Left cardiac atrium (tissue), 4 donors: Measurements from ENCODE around the gene AFF1. TPM values are rescaled to one million over a fixed set of nuclear protein-coding genes. Genes with fewer than 3 reads are reported as not detected.

Source experiments
- ATAC-seq, 2 donors: fragments of 200-7000 bp; cut with Tn5 transposase; one replicate each; pipeline ENCODE4 v1.9.1; 2020; ENCODE audit warnings: mild to moderate bottlenecking in 2 of 2, moderate library complexity in 2 of 2
- DNase-seq: peaks from one replicate; pipeline ENCODE4 v3.0.0-alpha.2; 2020
- intact Hi-C, 2 donors: fragments of 100-400 bp; cut with DNase I; formaldehyde crosslinking; loops; one replicate each; pipeline versions ENCODE4 v1.14.1 to v1.15.1; 2022 to 2023
- total RNA-seq, 2 donors: library from RNA; stranded (reverse); fragmentation: NEBNext Ultra II Directional; extraction: Animal tissue kit (Norgen Biotek cat#: 25700); gene quantifications; one replicate each; pipeline ENCODE4 v1.2.1, GENCODE V29; 2021
- donor health status: DM: no; HTN: yes; CAD: no.
- donor health status: DM: no; HTN: yes; CAD: no; lungs with severe emphysema.
- donor health status: DM: yes; HTN: yes; CAD: no.
- donor health status: Dilated cardiomyopathy.

Gene AFF1
- total RNA-seq, 2 donors from 2014 or later: 68.1 to 78.4 TPM

DNA sequence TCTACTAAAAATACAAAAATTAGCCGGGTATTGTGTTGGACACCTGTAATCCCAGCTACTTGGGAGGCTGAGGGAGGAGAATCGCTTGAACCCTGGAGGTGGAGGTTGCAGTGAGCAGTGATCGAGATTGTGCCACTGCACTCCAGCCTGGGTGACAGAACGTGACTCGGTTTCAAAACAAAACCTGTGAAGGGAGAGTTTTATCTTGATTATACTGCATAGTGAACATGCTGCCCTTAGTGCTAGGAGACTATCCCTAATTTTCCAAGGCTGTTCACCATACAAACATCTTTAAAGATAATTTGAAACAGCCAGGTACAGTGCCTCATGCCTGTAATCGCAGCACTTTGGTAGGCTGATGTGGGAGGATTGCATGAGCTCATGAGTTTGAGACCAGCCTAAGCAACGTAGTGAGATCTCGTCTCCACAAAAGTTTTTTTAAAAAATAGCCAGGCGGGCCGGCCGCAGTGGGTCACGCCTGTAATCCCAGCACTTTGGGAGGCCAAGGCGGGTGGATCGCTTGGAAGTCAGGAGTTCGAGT, 6.2 kb downstream of the AFF1 start:
- intact Hi-C loops: no loop called here
- DNase-seq (no peak), ATAC-seq (no peak)

DNA sequence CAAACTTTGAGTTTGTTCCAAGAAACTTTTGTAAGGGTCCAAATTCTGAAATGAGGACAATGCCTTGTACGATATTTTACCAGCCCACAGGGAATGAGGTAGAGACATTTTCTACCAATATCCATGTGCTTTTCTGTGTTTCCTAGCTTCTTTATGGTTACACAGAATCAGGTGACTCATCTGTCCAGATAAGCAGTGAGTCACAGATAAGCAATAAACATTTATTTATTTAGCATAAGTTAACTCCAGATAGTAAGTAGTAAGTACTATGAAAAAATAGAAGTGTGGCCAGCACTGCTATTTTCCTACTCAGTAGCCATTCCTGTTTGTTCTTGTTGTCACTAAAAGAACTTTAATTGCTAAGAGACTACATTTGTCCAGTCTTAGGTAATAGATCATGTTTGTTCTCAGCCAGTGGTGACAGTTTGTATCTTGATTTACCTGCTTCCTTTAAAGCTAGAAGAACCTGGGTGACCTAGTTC, 7.4 kb downstream of the AFF1 start:
- peak in 1 of 2 donors; percentile 15 for ATAC-seq
- intact Hi-C loops: no loop called here
- no peak for DNase-seq

DNA sequence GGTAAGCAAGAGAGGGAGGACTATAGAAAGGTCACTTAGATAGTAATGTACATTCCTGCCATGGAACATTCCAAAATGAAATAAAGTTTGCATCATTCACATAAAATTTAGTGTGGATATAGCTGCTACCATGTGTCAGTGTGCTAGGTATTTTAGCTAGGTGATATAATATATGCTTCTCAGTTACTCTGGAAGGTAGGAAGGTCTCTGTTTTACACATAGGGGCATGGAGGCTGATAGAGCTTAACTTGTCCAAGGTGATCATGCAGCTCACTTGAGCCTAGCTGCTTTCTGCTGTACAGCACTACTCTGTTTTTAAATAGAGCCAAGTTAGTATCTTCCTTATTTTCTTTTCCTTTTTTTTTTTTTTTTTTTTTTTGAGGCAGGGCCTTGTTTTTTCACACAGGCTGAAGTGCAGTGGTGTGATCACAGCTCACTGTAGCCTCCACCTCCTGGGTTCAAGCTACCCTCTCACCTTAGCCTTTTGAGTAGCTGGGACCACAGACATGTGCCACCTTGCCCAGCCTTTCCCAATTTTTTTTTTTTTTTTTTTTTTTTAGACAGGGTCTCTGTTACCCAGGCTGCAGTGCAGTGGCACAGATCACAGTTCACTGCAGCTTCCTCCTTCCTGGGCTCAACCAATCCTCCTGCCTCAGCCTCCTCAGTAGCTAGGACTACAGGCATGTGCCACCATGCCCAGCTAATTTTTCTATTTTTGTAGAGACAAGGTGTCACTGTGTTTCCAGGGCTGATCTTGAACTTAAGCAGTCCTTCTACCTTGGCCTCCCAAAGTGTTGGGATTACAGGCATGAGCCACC, 10.4 kb downstream of the AFF1 start:
- intact Hi-C loops: no loop called here
- DNase-seq: no peak
- ATAC-seq: peak in 1 of 2 donors; percentile 24

DNA sequence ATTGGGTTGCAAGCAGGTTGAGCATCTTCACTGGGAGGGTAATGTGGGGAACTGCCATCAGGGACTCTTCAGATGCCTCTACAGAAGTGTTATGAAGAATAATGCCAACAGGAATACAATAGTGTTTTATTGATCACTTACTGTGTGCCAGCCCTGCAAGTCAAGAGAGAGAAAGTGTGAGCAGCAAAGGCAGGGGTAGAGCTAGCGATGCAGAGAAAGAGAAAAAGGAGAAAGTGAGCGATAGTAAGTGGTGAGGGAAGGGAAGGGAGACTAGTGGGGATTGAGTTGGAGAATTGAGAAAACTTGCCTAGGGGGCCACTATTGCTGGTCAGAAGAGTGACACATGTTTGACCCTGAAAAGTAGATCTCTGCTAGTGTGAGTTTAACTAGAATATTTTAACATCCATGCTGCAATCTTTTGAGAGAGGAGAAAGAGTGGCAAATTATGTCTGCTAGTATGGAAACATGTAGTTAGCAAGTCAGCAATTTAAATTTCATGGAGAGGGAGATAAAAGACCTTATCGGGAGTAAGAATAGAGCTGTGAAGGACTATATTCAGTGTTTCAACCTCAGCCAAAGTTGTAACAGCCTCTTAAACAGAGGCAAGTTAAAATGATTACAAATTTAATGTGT, 12.2 kb downstream of the AFF1 start:
- ATAC-seq (no peak), DNase-seq (no peak)
- intact Hi-C loops: no loop called here

DNA sequence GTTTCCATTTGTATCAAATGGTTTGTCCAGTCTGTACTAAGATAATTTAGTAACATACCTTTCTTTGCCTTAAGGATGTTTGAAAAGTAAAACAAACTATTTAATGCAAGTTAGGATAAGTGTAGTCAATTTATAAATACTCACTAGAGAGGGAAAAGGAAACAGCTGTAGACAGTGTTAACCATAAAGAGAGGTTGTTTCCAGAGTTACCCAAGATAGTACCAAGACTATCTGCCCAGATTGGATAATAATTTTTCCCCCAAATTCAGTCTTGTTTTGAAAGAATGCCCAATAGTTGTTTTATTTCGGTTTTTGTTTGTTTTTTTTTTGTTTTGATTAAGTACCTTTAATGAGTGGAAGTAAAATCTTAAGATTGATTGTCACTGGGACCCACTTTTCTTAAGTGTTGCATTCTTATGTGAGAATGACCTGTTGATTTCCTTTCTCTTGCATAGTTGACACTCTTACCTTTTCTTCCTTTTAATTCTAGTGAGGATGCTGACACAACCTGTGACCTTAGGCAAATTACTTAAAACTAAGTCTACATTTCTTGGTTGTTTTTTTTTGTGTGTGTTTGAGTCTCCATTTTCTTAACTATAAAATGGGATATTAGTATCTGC, 12.8 kb downstream of the AFF1 start:
- no peak for DNase-seq
- intact Hi-C loops: no loop called here
- no peak for ATAC-seq

DNA sequence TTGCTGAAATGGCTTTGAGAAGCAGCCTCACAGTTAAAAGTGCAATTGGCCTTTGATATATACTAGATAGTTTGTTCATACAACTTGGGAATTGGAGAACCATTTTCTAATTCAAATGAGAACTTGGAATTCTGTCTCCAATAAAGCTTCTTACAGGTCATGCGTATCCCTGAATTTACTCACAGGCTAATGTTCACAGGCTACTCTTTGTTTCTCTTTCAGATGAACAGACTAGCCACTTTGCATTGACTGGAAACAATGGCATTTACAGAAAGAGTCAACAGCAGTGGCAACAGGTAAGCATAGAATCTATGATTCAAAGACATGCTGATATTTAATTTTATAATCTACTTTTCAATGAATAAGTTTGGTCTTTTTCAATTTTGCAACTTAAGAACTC, 13.5 kb downstream of the AFF1 start:
- intact Hi-C loops: no loop called here
- ATAC-seq: no peak
- no peak for DNase-seq

DNA sequence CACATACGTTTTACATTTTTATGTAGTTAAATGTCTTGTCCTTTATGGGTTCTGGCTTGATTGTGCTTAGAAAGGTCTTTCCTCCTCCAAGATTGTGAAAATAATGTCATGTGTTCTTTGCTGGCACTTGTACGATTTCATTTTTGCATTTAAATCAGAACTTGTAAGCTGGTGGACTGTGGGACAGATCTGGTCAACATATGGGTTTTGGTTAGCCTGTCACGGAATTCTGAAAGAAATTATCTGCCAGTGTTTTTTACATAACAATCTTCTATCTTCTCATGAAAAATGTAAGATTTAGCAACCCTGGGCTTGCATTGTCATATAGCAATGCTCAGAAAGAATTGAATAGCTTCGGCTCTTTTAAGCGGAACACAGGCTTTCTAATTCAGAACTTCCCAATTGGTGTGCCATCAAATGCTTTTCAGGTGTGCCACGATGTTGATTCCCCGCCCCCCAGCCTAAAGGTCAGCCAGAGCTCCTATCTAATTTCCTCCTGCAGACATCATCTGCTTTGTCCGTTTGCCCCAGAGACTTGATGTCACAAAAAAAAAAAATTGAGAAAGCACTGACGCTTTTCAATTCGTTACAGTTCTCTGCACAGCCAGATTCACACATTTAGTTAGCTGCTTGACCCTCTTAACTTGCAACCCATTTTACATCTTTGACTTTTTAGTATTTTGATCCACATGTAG, 16.2 kb downstream of the AFF1 start:
- no peak for DNase-seq
- intact Hi-C loops: no loop called here
- ATAC-seq: no peak

DNA sequence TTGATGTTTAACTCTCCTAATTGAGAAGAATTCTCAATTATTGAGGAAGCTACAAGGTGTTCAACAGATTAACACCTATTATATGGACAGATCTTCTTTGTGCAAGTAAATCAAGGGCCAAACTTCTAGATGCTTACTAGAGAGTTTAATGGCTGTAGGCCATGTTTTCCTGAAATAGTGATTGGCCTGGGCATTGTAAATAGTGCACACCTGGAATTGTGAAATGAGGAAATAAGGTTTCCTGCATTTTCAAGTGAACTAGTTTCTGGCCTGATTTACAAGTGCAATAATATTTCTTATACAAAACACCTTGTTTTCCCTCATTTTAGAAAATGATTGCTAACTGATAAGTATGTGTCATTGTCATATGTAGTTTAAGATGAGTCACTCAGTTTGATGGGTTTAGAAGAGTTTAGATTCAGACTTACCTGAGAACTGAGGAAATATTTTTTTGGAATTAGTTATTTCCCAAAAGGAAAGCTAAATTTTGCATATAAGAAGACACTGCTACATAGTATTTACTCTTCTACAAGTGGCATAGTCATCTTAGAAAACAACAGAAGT, 21.2 kb downstream of the AFF1 start:
- no peak for ATAC-seq
- intact Hi-C loops: no loop called here
- no peak for DNase-seq

DNA sequence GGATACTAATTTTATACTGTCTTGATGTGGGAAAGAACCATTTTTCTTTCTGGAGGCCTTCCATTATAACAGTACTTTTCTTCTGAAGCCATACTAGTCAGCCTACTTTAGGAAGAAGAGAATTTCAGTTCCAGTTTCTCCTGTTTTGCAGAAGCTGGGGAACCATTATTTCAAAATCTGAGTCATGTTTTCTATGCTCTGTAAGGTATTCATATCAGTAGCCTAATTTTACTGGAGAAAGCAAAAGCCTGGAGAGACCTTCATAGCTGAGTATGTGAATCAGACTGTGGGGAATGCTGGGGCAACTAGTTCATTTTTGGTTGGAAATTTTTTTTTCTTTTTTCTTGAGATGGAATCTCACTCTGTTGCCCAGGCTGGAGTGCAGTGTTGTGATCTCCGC, 22.4 kb downstream of the AFF1 start:
- DNase-seq (no peak), ATAC-seq (peak in 1 of 2 donors; percentile 70)

DNA sequence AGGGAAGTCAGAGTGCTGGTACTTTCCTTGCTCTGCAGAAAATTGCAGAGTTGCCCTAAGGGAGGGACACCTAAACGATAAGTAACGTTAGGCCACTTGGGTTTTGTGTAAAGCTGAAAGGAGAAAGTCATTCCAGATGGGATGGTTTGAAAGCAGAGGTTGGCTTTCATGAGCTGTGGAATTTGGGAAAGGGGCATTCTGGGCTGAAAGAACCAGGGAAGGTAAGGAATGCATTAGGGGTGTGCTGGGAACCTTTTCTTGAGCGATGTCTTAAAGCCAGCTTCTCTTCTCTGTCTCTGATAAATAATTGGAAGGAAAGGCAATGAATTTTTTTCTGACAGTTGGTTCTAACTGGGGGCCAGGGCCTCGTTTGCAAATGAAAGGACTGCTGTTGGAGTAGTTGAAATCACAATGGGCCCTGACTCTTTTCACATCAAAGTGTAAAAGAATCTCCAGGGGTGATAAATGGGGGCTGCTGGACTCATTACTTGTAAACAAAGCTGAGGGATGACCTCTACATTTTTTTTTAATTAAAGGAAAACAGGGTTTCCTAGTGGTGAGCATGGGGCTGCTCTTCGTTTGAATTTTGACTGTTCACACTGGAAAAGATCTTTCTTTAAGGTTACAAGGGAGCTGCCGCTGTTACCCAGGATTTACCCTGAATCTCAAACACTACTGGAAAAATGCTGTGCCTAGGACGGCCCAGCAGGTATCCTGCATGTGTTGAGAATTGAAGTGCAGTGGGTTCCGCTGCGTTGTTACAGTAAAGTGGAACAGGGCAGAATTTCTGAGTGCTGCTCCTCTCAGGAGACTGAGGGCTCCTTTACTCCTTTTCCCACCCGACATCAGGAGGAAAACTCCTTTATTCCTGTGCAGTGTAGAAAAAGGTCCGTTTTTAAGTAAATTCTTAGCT, 25.0 kb downstream of the AFF1 start:
- intact Hi-C loops: no loop called here
- no peak for DNase-seq
- ATAC-seq: no peak

More for the DNA sequence above, 22.4 kb downstream of the AFF1 start:
- intact Hi-C loops: no loop called here

DNA sequence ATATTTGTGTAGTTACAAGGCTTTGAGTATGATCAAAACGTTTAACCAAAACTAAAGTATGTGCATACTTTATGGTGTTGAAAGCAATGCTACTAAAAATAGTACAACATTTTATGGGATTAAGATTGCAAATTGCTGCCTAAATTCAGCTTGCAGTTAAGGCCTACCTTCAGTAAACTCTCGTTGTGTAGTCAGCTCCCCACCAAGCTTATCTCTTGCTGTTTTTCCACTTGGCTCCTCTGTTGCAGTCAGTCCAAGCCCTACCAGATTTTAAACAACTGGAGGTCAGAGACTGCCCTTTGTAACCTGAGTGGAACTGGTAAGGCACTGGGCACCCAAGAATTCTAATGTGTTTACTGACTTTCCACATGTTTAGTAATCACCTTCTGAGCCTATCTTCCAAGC, 25.7 kb downstream of the AFF1 start:
- no peak for DNase-seq
- ATAC-seq: peak; percentile 74 to 80
- intact Hi-C loops: no loop called here

DNA sequence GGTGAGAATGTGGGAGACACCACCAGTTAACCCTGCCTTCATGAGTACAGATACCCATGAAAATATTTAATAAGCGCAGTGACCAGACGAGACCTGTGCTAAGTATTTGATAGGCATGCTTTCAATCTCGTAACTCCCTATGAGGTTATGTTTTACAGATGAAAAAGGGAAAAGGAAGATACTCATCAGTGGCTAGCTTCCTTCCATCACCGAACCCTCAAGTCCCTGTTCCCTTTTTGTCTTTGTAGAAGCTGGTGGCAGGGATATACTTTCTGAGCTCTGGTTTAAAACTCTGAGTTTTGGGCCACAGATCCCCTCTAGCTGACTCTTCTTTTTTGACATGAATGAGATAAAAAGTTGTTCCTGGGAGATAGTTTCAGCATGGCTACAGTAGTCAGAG, 26.3 kb downstream of the AFF1 start:
- DNase-seq: no peak
- peak in 1 of 2 donors; percentile 9 for ATAC-seq
- intact Hi-C loops: no loop called here

DNA sequence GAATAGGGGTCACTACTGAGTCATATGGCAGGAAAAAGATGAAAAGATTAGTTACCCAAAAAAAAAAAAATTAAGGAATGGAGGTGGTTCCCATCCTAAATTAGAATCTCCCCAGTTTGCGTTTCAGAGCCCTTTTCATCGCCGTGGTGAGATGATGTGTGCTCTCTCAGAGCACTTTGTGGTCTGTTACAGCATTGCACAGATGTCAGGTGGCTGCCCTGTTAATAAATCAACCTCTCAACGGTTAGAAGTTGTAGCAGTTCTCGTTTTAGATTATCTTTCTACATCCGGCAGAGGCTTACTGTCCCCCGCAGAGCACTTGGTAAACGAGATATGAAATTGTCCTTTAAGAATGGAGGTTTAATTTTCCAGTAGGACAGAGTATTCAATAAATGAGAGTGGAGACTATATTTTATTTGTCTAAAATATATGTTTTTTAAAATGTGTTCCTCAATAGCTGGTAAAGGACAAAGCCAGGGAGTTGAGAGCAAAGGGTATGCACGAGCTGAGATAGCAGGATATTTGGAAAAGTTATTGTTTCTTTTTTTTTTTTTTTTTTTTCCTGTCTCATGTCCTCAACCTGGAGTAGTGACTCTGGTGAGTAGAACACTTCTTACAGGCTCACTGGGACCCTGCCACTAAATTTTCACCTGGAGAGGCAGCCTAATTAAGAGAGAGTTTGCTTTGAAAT, 26.9 kb downstream of the AFF1 start:
- ATAC-seq (peak; percentile 66 to 72), DNase-seq (no peak)
- intact Hi-C loops: no loop called here

DNA sequence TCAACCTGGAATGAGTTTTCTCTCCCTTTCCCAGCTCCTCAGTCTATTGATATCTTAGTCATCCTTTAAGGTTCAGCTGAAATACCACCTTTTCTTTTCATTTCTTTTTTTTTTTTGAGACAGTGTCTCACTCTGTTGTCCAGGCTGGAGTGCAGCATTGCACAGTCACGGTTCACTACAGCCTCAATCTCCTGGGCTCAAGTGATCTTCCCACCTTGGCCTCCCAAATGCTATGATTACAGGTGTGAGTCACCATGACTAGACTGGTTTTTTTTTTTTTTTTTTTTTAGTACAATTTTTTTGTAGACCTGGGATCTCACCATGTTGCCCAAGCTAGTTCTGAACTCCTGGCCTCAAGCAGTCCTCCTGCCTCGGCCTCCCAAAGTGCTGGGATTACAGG, 28.9 kb downstream of the AFF1 start:
- intact Hi-C loops: no loop called here
- DNase-seq (no peak), ATAC-seq (no peak)

DNA sequence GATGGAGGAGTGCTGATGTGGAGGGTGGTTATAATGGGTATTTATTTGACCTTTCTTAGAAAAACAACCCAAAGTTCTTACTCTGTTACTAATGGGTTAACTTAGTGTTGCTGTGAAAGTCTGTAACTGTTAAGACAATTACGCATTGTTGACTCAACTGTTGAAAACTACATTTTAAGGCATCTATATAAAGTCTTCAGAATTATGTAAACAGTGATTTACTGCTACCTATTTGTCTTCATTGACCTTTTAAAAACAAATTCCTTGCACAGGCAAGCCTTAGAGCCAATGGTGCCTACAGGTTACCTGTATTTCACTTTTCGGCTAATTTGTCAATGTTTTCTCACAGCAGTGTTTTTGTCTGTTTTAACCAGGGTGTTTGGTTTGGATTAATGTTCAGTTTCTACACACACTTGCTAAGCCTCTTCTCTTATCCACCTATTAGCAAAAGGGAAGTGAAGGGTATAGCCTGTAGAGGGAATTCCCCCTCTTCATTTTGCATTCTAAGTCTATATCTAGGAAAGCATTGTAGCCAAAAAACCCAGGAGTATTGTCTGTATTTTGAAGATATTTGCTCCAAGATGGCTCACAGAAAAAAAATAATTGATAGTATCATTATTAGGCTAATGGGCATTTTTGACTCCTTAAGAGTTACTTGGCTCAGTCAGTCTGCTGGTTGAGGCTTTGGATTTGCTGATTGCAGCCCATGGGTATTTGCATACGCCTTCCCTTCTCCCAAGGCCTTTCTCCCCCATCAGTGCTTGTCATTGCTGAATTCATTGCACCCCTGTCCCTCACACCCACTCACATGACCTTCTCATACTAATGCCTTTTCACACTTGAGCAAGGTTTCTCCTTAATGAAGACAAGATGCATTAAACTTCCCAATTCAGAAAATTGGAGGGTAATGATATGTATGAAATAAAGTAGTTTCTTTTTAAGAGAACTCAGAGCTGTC, 30.5 kb downstream of the AFF1 start:
- DNase-seq (no peak), ATAC-seq (no peak)
- intact Hi-C loops: no loop called here

DNA sequence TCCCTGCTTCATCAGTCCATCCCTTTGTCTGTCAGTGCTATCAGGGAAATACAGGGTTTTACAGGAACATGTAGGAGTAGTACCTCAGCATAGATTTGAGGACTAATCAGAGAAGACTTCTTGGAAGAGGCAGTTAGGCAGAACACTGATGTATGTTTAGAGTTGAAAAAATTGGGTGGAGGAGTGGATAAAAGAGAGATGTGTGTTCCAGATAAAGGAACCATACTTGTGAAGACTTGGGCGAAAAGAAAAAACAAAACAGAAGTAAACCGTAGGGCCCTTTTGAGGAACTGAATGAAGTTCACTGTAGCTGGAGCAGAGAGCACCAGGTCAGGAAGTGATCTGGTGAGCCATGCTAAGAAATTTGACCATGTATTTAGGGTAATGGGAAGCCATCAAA, 32.3 kb downstream of the AFF1 start:
- no peak for ATAC-seq
- DNase-seq: no peak
- intact Hi-C loops: no loop called here

DNA sequence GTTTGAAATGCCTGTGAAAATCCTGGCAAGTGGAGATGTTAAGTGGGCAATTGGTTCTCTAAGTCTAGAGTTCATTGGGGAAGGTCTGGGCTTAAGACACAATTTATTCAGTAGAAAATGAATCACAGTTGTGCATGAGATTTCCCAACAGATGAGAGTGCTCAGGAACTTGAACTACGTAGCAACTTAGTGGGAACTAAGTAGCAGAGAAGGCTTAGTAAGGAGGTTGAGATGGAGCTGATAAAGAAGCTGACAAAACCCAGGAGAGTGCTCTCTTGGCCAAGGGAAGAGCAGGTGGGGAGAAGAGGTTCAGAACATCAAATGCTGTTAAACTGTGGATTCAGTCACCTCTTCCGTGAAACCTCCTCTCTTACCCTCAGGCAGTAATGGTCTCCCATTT, 33.0 kb downstream of the AFF1 start:
- DNase-seq (no peak), ATAC-seq (no peak)
- intact Hi-C loops: no loop called here
